ENCODE data around the gene CLTA.

DNA sequence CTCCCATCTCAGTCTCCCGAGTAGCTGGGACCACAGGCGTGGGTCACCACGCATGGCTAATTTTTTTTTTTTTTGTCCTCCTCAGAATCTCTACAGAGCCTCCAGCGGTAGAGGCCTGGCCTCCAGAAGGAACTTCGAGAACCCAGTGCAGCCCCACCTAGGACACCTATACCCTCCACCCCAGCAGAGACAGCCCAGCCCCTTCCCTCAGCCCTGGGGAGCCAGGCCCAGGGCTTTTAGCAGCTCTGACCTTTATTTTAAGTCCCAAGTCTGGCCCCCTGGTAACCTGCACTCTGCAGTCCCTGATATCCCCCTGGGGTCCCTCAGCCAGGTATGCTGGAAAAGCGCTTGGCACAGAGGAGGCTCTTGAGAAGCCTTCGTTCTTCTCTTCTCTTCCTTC is 49.0 kb upstream of the CLTA start:
- TF ChIP-seq, protein P1, sequence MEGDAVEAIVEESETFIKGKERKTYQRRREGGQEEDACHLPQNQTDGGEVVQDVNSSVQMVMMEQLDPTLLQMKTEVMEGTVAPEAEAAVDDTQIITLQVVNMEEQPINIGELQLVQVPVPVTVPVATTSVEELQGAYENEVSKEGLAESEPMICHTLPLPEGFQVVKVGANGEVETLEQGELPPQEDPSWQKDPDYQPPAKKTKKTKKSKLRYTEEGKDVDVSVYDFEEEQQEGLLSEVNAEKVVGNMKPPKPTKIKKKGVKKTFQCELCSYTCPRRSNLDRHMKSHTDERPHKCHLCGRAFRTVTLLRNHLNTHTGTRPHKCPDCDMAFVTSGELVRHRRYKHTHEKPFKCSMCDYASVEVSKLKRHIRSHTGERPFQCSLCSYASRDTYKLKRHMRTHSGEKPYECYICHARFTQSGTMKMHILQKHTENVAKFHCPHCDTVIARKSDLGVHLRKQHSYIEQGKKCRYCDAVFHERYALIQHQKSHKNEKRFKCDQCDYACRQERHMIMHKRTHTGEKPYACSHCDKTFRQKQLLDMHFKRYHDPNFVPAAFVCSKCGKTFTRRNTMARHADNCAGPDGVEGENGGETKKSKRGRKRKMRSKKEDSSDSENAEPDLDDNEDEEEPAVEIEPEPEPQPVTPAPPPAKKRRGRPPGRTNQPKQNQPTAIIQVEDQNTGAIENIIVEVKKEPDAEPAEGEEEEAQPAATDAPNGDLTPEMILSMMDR (IDR thresholded peaks at IDR 0.05), result no peak
- TF ChIP-seq RAD21 (conservative IDR thresholded peaks at IDR 0.05 in 1 of 2, IDR thresholded peaks at IDR 0.05 in 1 of 2) (no peak), HDAC2 (IDR thresholded peaks at IDR 0.05) (no peak), RNF2 (IDR thresholded peaks at IDR 0.05; ENCODE audit: borderline replicate concordance, low read depth) (no peak), GATA3 (IDR thresholded peaks at IDR 0.05; ENCODE audit: borderline replicate concordance) (no peak), MAFK (IDR thresholded peaks at IDR 0.05; ENCODE audit: partially characterized antibody) (no peak), MYC (IDR thresholded peaks at IDR 0.05; ENCODE audit: borderline replicate concordance, low read length) (no peak), CHD2 (IDR thresholded peaks at IDR 0.05; ENCODE audit: low read length, partially characterized antibody) (no peak), POLR2A (IDR thresholded peaks at IDR 0.05; ENCODE audit: low read length) (no peak), NR3C1 (IDR thresholded peaks at IDR 0.05) (no peak)

Measured in A549 (cell line).